ENCODE measurements around the gene TSC22D3.

Gene TSC22D3

GRCh38 chrX:107704181-107704580, 71.4 kb downstream of the TSC22D3 start:
- no peak overlapping the region for H3K27ac ChIP-seq
- no peak for TF ChIP-seq ZFX (IDR thresholded peaks at IDR 0.05)
- TF ChIP-seq CTCF (conservative IDR thresholded peaks at IDR 0.05) = no peak

GRCh38 chrX:107701493-107702121, 74.0 kb downstream of the TSC22D3 start:
- H3K27ac ChIP-seq = no peak overlapping the region

GRCh38 chrX:107700790-107701189, 74.8 kb downstream of the TSC22D3 start:
- H3K27ac ChIP-seq = no peak overlapping the region
- TF ChIP-seq ZFX (IDR thresholded peaks at IDR 0.05) (no peak), CTCF (conservative IDR thresholded peaks at IDR 0.05) (no peak)

More at GRCh38 chrX:107701493-107702121, 74.0 kb downstream of the TSC22D3 start:
- TF ChIP-seq CTCF (conservative IDR thresholded peaks at IDR 0.05) = no peak

- no peak overlapping the region for H3K27ac ChIP-seq
- no peak for TF ChIP-seq CTCF (conservative IDR thresholded peaks at IDR 0.05)
- TF ChIP-seq ZFX (IDR thresholded peaks at IDR 0.05) = no peak
Observed at GRCh38 chrX:107700317-107700774, 75.2 kb downstream of the TSC22D3 start.

GRCh38 chrX:107699616-107700015, 76.0 kb downstream of the TSC22D3 start:
- H3K27ac ChIP-seq = no peak overlapping the region

GRCh38 chrX:107691024-107691448, 84.6 kb downstream of the TSC22D3 start:
- H3K27ac ChIP-seq = no peak overlapping the region
- TF ChIP-seq ZFX (IDR thresholded peaks at IDR 0.05) = no peak
- TF ChIP-seq CTCF (conservative IDR thresholded peaks at IDR 0.05) = no peak

More at GRCh38 chrX:107699616-107700015, 76.0 kb downstream of the TSC22D3 start:
- no peak for TF ChIP-seq ZFX (IDR thresholded peaks at IDR 0.05)
- TF ChIP-seq CTCF (conservative IDR thresholded peaks at IDR 0.05) = no peak

- no peak overlapping the region for H3K27ac ChIP-seq
- no peak for TF ChIP-seq ZFX (IDR thresholded peaks at IDR 0.05)
- TF ChIP-seq CTCF (conservative IDR thresholded peaks at IDR 0.05) = no peak
Observed at GRCh38 chrX:107687445-107687844, 88.1 kb downstream of the TSC22D3 start.
